Esophagus (tissue), 2 donors: ENCODE results near the gene CRCP. TPM values are rescaled to one million over a fixed set of nuclear protein-coding genes. Genes with fewer than 3 reads are reported as not detected.
A peak's percentile ranks its signal among the peaks of the same experiment; 100 is the strongest.

Experiments used
- H3K27ac ChIP-seq, 2 donors: one replicate each; pipeline ENCODE4 v1.5.1; 2013; ENCODE audit warnings: low read depth in 2 of 2, mild to moderate bottlenecking in 2 of 2, inconsistent platforms in 1 of 2, low read length in 1 of 2, moderate library complexity in 1 of 2
- H3K27me3 ChIP-seq, 2 donors: one replicate each; pipeline ENCODE4 v1.6.1; 2013; ENCODE audit warnings: low read length in 2 of 2, control low read depth in 1 of 2, mild to moderate bottlenecking in 1 of 2; ENCODE audit not compliant: insufficient read depth in 2 of 2, control insufficient read depth in 1 of 2
- H3K36me3 ChIP-seq, 2 donors: one replicate each; pipeline ENCODE4 v1.6.1; 2013; ENCODE audit warnings: low read length in 1 of 2; ENCODE audit not compliant: control insufficient read depth in 2 of 2, insufficient read depth in 2 of 2
- H3K4me1 ChIP-seq, 2 donors: one replicate each; pipeline ENCODE4 v1.6.1; 2013; ENCODE audit warnings: low read length in 1 of 2; ENCODE audit not compliant: control insufficient read depth in 2 of 2, insufficient read depth in 2 of 2
- H3K4me3 ChIP-seq, 2 donors: one replicate each; pipeline ENCODE4 v1.5.1; 2013; ENCODE audit warnings: low read length in 2 of 2, mild to moderate bottlenecking in 2 of 2, low read depth in 1 of 2, moderate library complexity in 1 of 2
- H3K9me3 ChIP-seq, 2 donors: one replicate each; pipeline ENCODE4 v1.6.1; 2013; ENCODE audit warnings: mild to moderate bottlenecking in 2 of 2, low read depth in 1 of 2, low read length in 1 of 2, moderate library complexity in 1 of 2; ENCODE audit not compliant: control insufficient read depth in 2 of 2, insufficient read depth in 1 of 2
- WGBS, 2 donors: extraction: QIAGEN DNeasy Blood & Tissue Kit; methylation state at CpG; one replicate each; pipeline ENCODE4 v1.1.7; 2013; 5-methylcytosine and 5-hydroxymethylcytosine counted together
- polyA plus RNA-seq, 2 donors: library from polyadenylated mRNA; stranded (reverse); fragments of 200-250 nt; gene quantifications; one replicate each; pipeline ENCODE4 v1.2.3, GENCODE V29; 2013
- donor health status: healthy with polysubstance abuse.
- donor health status: Bipolar disorder and iron deficiency.

The CRCP gene
- polyA plus RNA-seq, 2 donors = 14.5 to 19.5 TPM

GRCh38 chr7:66181845-66182244, 67.2 kb downstream of the CRCP start:
- H3K4me3 ChIP-seq = no peak overlapping the region
- no peaks in the 10 kb centered on the region for H3K4me1 ChIP-seq
- H3K27ac ChIP-seq = no peak overlapping the region
- no peaks in the 10 kb centered on the region for H3K9me3 ChIP-seq
- H3K27me3 ChIP-seq = no peaks in the 10 kb centered on the region
- 96 to 97% methylated on average over 2 of the region's 2 CpGs for WGBS, 2 donors
- H3K36me3 ChIP-seq = no peaks in the 10 kb centered on the region

DNA sequence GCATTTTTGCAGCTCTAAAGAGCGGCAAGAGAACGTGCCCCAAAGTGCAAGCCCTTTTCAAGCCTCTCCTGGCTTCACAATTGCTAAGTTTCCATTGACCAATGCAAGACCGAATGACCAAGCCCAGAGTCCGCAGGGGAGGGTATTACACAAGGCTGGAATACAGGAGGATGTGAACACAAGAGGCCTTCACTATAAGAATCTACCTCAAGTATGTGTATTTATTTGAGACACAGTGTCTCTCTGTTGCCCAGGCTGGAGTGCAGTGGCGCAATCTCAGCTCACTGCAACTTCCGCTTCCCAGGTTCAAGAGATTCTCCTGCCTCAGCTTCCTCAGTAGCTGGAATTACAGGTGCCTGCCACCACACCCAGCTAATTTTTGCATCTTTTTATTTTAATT, 68.3 kb downstream of the CRCP start:
- WGBS, 2 donors = 95% methylated on average over 6 of the region's 6 CpGs
- Histone ChIP-seq H3K36me3 (no peaks in the 10 kb centered on the region), H3K9me3 (no peaks in the 10 kb centered on the region), H3K27ac (no peak overlapping the region), H3K4me3 (no peak overlapping the region), H3K27me3 (no peaks in the 10 kb centered on the region), H3K4me1 (no peaks in the 10 kb centered on the region)

DNA sequence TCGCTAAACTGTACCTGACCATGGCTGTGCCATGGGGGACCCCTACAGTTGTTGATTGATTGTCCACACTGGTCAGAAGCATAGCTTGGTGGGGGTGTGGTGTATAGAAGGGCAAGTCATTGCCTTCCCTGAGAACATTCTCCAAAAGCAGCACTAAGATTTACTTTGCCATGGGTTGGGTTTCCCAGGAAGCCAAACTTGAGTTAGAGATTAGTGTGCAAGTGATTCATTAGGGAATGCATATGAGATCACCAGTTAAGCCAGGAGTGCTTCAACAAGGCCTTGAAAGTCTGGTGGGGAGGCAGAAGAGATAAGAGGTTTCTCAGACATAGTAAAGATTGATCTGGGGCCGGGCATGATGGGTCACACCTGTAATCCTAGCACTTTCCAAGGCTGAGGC, 69.1 kb downstream of the CRCP start:
- H3K27ac ChIP-seq = peak overlapping the region in 1 of 2 donors; percentile 3

DNA sequence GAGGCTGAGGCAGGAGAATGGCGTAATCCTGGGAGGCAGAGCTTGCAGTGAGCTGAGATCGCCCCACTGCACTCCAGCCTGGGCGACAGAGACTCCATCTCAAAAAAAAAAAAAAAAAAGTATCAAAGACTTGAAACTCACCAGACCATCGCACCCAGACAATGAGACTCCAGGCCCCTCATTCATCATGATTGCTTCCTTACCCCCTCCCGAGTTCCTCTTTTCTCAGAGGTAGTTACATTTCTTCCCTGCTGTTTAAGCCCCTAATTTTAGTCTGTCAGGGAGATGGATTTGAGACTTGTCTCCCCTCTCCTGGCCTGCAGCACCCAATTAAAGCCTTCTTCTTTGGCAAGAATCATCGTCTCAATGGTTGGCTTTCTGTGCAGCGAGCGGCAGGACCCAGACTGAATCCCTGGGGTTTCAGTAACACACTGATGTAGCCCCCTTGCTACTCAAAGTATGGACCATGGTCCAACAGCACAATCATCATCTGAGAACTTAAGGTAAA, 71.1 kb downstream of the CRCP start:
- WGBS, 2 donors = 92 to 95% methylated on average over 8 of the region's 8 CpGs

More for the DNA sequence above, 69.1 kb downstream of the CRCP start:
- H3K36me3 ChIP-seq = no peaks in the 10 kb centered on the region
- no peak overlapping the region for H3K4me3 ChIP-seq
- no peaks in the 10 kb centered on the region for H3K27me3 ChIP-seq
- H3K4me1 ChIP-seq = no peaks in the 10 kb centered on the region
- whole genome bisulfite sequencing, 2 donors = 76 to 81% methylated on average over 2 of the region's 2 CpGs
- H3K9me3 ChIP-seq = no peaks in the 10 kb centered on the region

DNA sequence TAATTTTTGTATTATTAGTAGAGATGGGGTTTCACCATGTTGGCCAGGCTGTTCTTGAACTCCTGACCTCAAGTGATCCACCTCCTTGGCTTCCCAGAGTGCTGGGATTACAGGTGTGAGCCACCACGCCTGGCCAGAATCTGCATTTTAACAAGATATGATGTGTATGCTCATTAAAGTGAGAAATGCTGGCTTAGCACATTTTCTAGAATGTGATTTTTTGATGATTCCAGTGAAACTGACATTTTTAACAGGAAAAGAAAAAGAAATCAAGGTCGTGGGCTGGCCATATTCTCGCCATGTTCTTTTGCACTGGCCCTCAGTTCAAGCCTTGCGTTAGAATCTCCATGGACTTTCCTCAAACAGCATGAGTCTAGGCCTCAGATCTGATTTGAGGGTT, 72.3 kb downstream of the CRCP start:
- H3K27me3 ChIP-seq = no peaks in the 10 kb centered on the region
- H3K27ac ChIP-seq = no peak overlapping the region
- H3K4me3 ChIP-seq = no peak overlapping the region
- no peaks in the 10 kb centered on the region for H3K36me3 ChIP-seq
- no peaks in the 10 kb centered on the region for H3K9me3 ChIP-seq
- peaks cover 2 to 3% of the 10 kb centered on the region in 2 donors for H3K4me1 ChIP-seq
- 90 to 93% methylated on average over 4 of the region's 4 CpGs for WGBS, 2 donors

More for the DNA sequence above, 71.1 kb downstream of the CRCP start:
- H3K4me3 ChIP-seq = no peak overlapping the region
- peaks cover 2 to 3% of the 10 kb centered on the region in 2 donors for H3K4me1 ChIP-seq
- no peaks in the 10 kb centered on the region for H3K9me3 ChIP-seq
- H3K36me3 ChIP-seq = no peaks in the 10 kb centered on the region
- H3K27ac ChIP-seq = no peak overlapping the region
- no peaks in the 10 kb centered on the region for H3K27me3 ChIP-seq

DNA sequence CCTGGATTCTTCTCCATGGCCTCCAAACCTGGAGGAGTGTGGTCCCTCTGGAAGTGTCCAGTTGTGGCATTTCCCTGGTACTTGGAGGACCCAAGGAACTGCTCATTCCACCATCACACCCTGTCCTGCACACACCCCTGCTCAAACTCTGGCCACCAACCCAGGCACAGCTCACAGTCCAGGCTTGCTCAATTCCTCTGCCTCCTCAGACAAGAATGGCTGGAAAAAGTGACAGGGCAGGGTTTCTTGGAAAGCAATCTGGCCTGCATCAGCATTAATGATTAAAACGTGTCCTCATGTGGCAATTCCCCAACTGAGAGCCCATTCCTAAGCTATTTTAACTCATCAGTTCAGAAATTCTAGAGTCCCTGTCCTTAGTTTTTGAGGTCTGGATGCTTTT, 73.3 kb downstream of the CRCP start:
- Histone ChIP-seq H3K4me3 (no peak overlapping the region), H3K27me3 (no peaks in the 10 kb centered on the region), H3K4me1 (peaks cover 2 to 3% of the 10 kb centered on the region in 2 donors), H3K9me3 (no peaks in the 10 kb centered on the region), H3K27ac (peak overlapping the region in 1 of 2 donors; percentile 9), H3K36me3 (no peaks in the 10 kb centered on the region)
- WGBS, 2 donors = 8 to 21% methylated on average over 1 of the region's 1 CpG

DNA sequence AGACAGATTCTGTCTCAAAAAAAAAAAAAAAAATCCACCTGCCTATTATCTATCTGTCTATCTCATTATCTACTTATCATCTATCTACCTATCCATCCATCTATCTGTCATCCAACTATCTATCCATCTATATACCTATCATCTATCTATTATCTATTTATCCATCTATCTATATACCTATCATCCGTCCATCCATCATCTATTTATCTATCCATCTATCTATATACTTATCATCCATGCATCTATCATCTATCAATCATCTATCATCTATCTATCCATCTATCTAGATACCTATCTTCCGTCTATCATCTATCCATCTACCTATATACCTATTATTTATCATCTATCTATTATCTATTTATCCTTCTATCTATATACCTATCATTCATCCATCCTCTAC, 74.0 kb downstream of the CRCP start:
- Histone ChIP-seq H3K27ac (no peak overlapping the region), H3K36me3 (no peaks in the 10 kb centered on the region), H3K4me1 (peaks cover 2 to 3% of the 10 kb centered on the region in 2 donors), H3K4me3 (no peak overlapping the region), H3K9me3 (no peaks in the 10 kb centered on the region), H3K27me3 (no peaks in the 10 kb centered on the region)
- WGBS, 2 donors = 92 to 97% methylated on average over 2 of the region's 2 CpGs

DNA sequence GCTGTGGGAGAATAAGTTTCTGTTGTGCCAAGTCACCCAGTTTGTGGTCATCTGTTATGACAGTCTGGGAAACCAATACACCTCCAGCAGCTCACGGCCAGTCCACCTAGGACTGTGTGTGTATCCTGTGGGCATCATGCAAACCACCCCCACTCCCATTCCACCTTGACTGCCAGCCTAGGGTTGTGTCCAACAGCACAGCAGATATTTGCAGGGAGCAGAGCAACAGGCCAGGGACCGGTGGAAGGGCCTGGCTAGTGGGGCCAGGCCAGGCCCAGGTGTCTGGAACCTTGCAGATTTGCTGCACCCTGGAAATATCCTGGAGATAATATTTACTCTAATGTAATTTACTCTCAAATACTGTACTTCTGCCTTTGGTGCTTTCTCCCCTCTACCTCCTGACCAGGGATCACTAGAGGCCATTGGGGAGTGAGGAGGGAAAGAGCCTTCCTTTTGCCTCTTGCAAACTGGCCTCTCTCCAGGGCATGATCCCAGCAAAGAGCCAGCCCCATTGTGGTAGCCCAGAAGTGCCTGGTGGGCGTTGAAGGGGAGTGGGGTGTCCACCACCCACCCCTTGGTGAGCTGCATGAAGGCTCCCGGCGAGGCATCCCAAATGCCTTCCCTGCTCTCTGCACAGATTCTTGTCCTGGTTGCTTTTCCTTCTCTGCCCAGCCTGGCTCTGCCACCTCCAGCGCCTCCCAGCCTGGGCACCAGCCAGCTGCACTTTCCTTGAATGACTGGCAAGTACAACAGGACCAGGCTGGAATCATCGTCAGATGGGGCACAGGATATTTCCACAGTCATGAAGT, 75.3 kb downstream of the CRCP start:
- H3K9me3 ChIP-seq = no peaks in the 10 kb centered on the region
- peaks cover 2 to 3% of the 10 kb centered on the region in 2 donors for H3K4me1 ChIP-seq
- H3K4me3 ChIP-seq = no peak overlapping the region
- WGBS, 2 donors = 62 to 76% methylated on average over 7 of the region's 7 CpGs
- H3K27me3 ChIP-seq = no peaks in the 10 kb centered on the region
- no peaks in the 10 kb centered on the region for H3K36me3 ChIP-seq
- no peak overlapping the region for H3K27ac ChIP-seq

DNA sequence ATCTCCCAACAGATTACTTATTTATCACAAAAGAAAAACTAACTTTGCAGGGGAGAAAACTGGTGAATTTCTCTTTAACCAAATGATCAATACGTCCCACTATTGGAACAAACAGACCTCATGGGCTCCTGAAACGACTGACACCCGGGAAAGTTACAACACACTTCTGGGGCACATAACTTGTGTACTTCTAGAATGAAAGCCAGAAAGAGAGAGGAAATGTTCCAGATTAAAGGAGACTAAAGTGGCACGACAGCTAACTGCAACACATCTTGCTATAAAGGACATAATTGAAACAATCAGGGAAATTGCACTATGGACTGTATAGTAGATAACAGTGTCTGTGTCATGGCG, 75.8 kb downstream of the CRCP start:
- H3K9me3 ChIP-seq = no peaks in the 10 kb centered on the region
- H3K27me3 ChIP-seq = no peaks in the 10 kb centered on the region
- H3K4me1 ChIP-seq = peaks cover 2 to 3% of the 10 kb centered on the region in 2 donors
- no peaks in the 10 kb centered on the region for H3K36me3 ChIP-seq
- no peak overlapping the region for H3K27ac ChIP-seq
- 61 to 78% methylated on average over 5 of the region's 5 CpGs for WGBS, 2 donors
- H3K4me3 ChIP-seq = no peak overlapping the region
